GM12891 (cell line): ENCODE data around the gene GANC.

Source experiments
- DNase-seq: peaks from one replicate; pipeline ENCODE4 v3.0.0; 2011; ENCODE audit warnings: low spot score; ENCODE audit not compliant: insufficient read length
- FAIRE-seq: peaks from 2 replicates; lab custom pipeline; 2011; peaks lifted over from hg19 to GRCh38; lab: Jason Lieb, UNC
- PAX5 ChIP-seq: IDR thresholded peaks from 2 replicates; pipeline ENCODE4 v1.6.1; 2011; ENCODE audit warnings: low read length, moderate library complexity, mild to moderate bottlenecking; ENCODE audit not compliant: insufficient read depth, severe bottlenecking
- POLR2A ChIP-seq: IDR thresholded peaks from 2 replicates; pipeline ENCODE4 v1.6.1; 2011; ENCODE audit warnings: low read depth, low read length, control low read depth
- POLR2AphosphoS5 ChIP-seq: IDR thresholded peaks from 2 replicates; pipeline ENCODE4 v1.6.1; 2011; ENCODE audit warnings: low read depth, low read length, control low read depth
- POU2F2 ChIP-seq: IDR thresholded peaks from 2 replicates; pipeline ENCODE4 v1.6.1; 2011; ENCODE audit warnings: low read depth, mild to moderate bottlenecking, control low read depth, low read length, moderate library complexity
- SPI1 ChIP-seq: IDR thresholded peaks from 2 replicates; pipeline ENCODE4 v1.6.1; 2011; ENCODE audit warnings: low read depth, low read length, control low read depth
- TAF1 ChIP-seq: IDR thresholded peaks from 2 replicates; pipeline ENCODE4 v1.6.1; 2011; ENCODE audit warnings: low read depth, low read length, control low read depth

Gene GANC

GRCh38 chr15:42385980-42386700 lies 113.1 kb downstream of the GANC start:
- FAIRE-seq: no peak
- TF ChIP-seq POLR2A (no peak), POLR2AphosphoS5 (no peak), POU2F2 (no peak), TAF1 (no peak)
- no peak for DNase-seq

GRCh38 chr15:42387603-42388002 lies 114.6 kb downstream of the GANC start:
- TF ChIP-seq PAX5: no peak
- no peak for TF ChIP-seq TAF1
- no peak for TF ChIP-seq SPI1
- no peak for TF ChIP-seq POU2F2
- FAIRE-seq: peak; percentile 81

GRCh38 chr15:42392309-42393024 lies 119.5 kb downstream of the GANC start:
- TF ChIP-seq POU2F2: no peak
- TF ChIP-seq TAF1: no peak
- no peak for TF ChIP-seq PAX5
- TF ChIP-seq POLR2AphosphoS5: no peak
- no peak for TF ChIP-seq POLR2A
- no peak for TF ChIP-seq SPI1
- no peak for DNase-seq
- no peak for FAIRE-seq

More at GRCh38 chr15:42387603-42388002, 114.6 kb downstream of the GANC start:
- DNase-seq: no peak

DNA sequence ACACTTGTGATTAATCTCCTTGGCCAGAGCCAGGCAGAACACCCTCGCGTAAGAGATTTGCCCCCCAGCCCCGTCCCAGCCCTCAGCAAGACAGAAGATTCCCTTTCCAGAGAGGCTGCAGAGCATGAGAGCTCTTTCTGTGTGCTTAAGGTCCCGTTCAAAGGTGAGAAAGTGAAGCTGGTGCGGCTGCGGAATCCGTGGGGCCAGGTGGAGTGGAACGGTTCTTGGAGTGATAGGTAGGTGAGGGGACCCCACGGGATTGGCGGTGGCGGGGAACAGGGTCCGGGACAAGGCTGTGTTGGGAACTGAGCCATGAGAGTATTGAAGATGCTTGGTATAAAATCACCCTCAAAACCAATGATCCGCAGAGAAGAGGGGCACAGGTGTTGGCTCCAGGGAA lies 121.1 kb downstream of the GANC start:
- FAIRE-seq (no peak), DNase-seq (no peak)
- TF ChIP-seq POLR2A: no peak
- no peak for TF ChIP-seq TAF1
- no peak for TF ChIP-seq POLR2AphosphoS5
- no peak for TF ChIP-seq PAX5
- TF ChIP-seq POU2F2: no peak
- no peak for TF ChIP-seq SPI1

DNA sequence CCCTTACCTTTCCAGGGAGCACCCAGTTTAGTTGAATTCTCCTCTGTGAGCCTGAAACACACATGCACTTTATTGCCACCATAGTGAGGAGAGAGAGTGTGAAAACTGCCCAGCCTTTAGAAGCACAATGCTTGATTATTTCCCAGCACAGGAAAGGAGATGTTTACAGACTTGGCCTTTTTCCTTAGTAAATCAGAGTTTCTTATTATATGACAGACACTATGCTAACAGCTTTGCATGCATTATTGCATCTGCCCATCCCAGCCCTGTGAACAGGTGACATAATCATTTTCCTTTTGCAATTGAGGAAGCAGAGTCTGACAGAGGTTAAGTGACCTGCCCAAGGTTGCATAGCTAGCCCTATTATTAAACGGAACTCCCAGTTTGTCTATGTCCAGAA lies 122.8 kb downstream of the GANC start:
- TF ChIP-seq PAX5 (no peak), SPI1 (no peak), POLR2AphosphoS5 (no peak), POU2F2 (no peak), POLR2A (no peak), TAF1 (no peak)
- DNase-seq: no peak
- no peak for FAIRE-seq

DNA sequence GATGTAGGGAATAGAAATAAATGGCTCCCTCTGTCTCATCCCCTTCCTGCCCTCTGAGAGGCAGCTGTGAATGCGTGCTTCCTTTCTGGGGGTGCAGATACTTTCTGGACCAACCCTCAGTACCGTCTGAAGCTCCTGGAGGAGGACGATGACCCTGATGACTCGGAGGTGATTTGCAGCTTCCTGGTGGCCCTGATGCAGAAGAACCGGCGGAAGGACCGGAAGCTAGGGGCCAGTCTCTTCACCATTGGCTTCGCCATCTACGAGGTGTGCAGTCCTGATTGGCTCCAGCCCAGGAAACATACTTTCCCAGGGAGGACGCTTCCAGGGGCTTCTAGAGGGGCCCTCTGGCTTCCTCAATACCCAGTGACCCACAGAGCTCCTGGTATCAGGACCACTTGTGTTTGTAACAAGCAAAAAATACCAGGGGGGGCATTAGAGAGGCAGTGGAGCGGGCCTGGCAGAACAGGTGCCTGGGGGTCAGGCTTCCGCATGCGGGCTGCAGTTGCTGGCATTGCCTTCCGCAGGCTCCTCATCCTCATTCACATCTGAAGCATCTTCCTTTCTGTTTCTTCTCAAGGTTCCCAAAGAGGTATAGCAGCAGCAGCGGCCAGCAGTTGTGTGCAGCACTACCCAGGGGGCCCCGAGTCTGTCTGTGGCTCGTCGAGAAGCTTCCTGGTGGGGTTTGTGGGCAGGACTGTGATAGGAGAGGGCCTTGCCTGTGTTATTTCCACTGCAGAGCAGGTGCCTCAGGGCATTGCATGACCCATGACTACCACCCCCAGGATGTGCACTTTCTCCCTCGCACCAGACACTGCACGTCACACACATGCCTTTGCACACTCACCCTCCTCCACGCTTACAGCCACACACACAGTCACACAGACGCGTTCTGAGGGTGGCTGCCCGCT lies 128.8 kb downstream of the GANC start:
- peak; percentile 40 for FAIRE-seq
- DNase-seq: no peak
- no peak for TF ChIP-seq POLR2A
- no peak for TF ChIP-seq TAF1
- no peak for TF ChIP-seq POLR2AphosphoS5
- no peak for TF ChIP-seq PAX5
- no peak for TF ChIP-seq SPI1
- TF ChIP-seq POU2F2: no peak

- FAIRE-seq (no peak), DNase-seq (no peak)
- TF ChIP-seq TAF1: no peak
- no peak for TF ChIP-seq POLR2A
- TF ChIP-seq POU2F2: no peak
- TF ChIP-seq PAX5: no peak
- no peak for TF ChIP-seq POLR2AphosphoS5
- no peak for TF ChIP-seq SPI1
Measured at GRCh38 chr15:42402455-42403205, 129.6 kb downstream of the GANC start.

GRCh38 chr15:42403389-42403788 lies 130.4 kb downstream of the GANC start:
- TF ChIP-seq POLR2AphosphoS5: no peak
- TF ChIP-seq SPI1: no peak
- TF ChIP-seq PAX5: no peak
- no peak for TF ChIP-seq POLR2A
- no peak for TF ChIP-seq TAF1
- no peak for TF ChIP-seq POU2F2
- no peak for DNase-seq
- FAIRE-seq: no peak
